HEK293 (cell line): ENCODE results near the gene CPNE2.

ENCODE experiments used
- AEBP2 ChIP-seq: fragments of 450-650 bp; formaldehyde crosslinking; IDR thresholded peaks from 2 replicates; pipeline ENCODE4 v1.5.1; 2016; ENCODE audit warnings: missing biosample characterization, missing genetic modification characterization, borderline replicate concordance
- GLIS1 ChIP-seq: fragments of 450-650 bp; formaldehyde crosslinking; IDR thresholded peaks from 2 replicates; pipeline ENCODE4 v1.5.1; 2016; ENCODE audit warnings: missing biosample characterization, missing genetic modification characterization
- HOXC10 ChIP-seq: sonication (generic); formaldehyde crosslinking; IDR thresholded peaks from 2 replicates; pipeline ENCODE4 v1.8.1; 2023; ENCODE audit warnings: mild to moderate bottlenecking, missing genetic modification reagents
- REPIN1 ChIP-seq: fragments of 450-650 bp; formaldehyde crosslinking; IDR thresholded peaks from 2 replicates; pipeline ENCODE4 v1.5.1; 2017; ENCODE audit warnings: missing biosample characterization, missing genetic modification characterization, low read depth
- SCRT2 ChIP-seq: fragments of 450-650 bp; formaldehyde crosslinking; IDR thresholded peaks from 2 replicates; pipeline ENCODE4 v1.5.1; 2016; ENCODE audit warnings: missing biosample characterization, missing genetic modification characterization
- SETDB1 ChIP-seq: IDR thresholded peaks from one replicate; pipeline ENCODE4 v1.6.1; 2017; ENCODE audit warnings: mild to moderate bottlenecking, low read length, moderate library complexity, mixed read lengths; ENCODE audit not compliant: insufficient read length
- ZBTB1 ChIP-seq: fragments of 450-650 bp; formaldehyde crosslinking; IDR thresholded peaks from 2 replicates; pipeline ENCODE4 v1.5.1; 2016; ENCODE audit warnings: missing biosample characterization, missing genetic modification characterization
- ZBTB11 ChIP-seq: fragments of 450-650 bp; formaldehyde crosslinking; conservative IDR thresholded peaks from 2 replicates; pipeline ENCODE4 v1.5.1; 2016; ENCODE audit warnings: low read depth, missing biosample characterization, missing genetic modification characterization
- ZBTB20 ChIP-seq: fragments of 450-650 bp; formaldehyde crosslinking; IDR thresholded peaks from 2 replicates; pipeline ENCODE4 v1.5.1; 2016; ENCODE audit warnings: missing biosample characterization, missing genetic modification characterization
- ZFHX2 ChIP-seq: fragments of 450-650 bp; formaldehyde crosslinking; conservative IDR thresholded peaks from 2 replicates; pipeline ENCODE4 v1.5.1; 2016; ENCODE audit warnings: missing biosample characterization, missing genetic modification characterization
- ZNF16 ChIP-seq: fragments of 450-650 bp; formaldehyde crosslinking; IDR thresholded peaks from 2 replicates; pipeline ENCODE4 v1.5.1; 2016; ENCODE audit warnings: low read depth, missing biosample characterization, missing genetic modification characterization
- ZNF175 ChIP-seq: fragments of 450-650 bp; formaldehyde crosslinking; IDR thresholded peaks from 2 replicates; pipeline ENCODE4 v1.5.1; 2016; ENCODE audit warnings: missing biosample characterization, missing genetic modification characterization
- ZNF221 ChIP-seq: fragments of 450-650 bp; formaldehyde crosslinking; IDR thresholded peaks from 2 replicates; pipeline ENCODE4 v1.5.1; 2017; ENCODE audit warnings: missing biosample characterization, missing genetic modification characterization, borderline replicate concordance
- ZNF239 ChIP-seq: fragments of 450-650 bp; formaldehyde crosslinking; IDR thresholded peaks from 2 replicates; pipeline ENCODE4 v1.5.1; 2016; ENCODE audit warnings: missing biosample characterization, missing genetic modification characterization
- ZNF292 ChIP-seq: fragments of 450-650 bp; formaldehyde crosslinking; IDR thresholded peaks from 2 replicates; pipeline ENCODE4 v1.5.1; 2016; ENCODE audit warnings: low read depth, missing biosample characterization, missing genetic modification characterization, borderline replicate concordance
- ZNF311 ChIP-seq: fragments of 450-650 bp; formaldehyde crosslinking; IDR thresholded peaks from 2 replicates; pipeline ENCODE4 v1.5.1; 2017; ENCODE audit warnings: missing biosample characterization, missing genetic modification characterization, borderline replicate concordance
- ZNF335 ChIP-seq: fragments of 450-650 bp; formaldehyde crosslinking; conservative IDR thresholded peaks from 2 replicates; pipeline ENCODE4 v1.5.1; 2016; ENCODE audit warnings: missing biosample characterization, missing genetic modification characterization
- ZNF362 ChIP-seq: fragments of 450-650 bp; formaldehyde crosslinking; IDR thresholded peaks from 2 replicates; pipeline ENCODE4 v1.5.1; 2016; ENCODE audit warnings: missing biosample characterization, missing genetic modification characterization
- ZNF398 ChIP-seq: fragments of 450-650 bp; formaldehyde crosslinking; IDR thresholded peaks from 2 replicates; pipeline ENCODE4 v1.5.1; 2017; ENCODE audit warnings: missing biosample characterization, missing genetic modification characterization
- ZNF501 ChIP-seq: fragments of 450-650 bp; formaldehyde crosslinking; IDR thresholded peaks from 2 replicates; pipeline ENCODE4 v1.5.1; 2016; ENCODE audit warnings: missing biosample characterization, missing genetic modification characterization
- ZNF544 ChIP-seq: fragments of 450-650 bp; formaldehyde crosslinking; IDR thresholded peaks from 2 replicates; pipeline ENCODE4 v1.5.0; 2017; ENCODE audit warnings: missing biosample characterization, missing genetic modification characterization
- ZNF549 ChIP-seq: fragments of 450-650 bp; IDR thresholded peaks from 2 replicates; pipeline ENCODE4 v1.5.1; 2018; ENCODE audit warnings: missing biosample characterization, missing genetic modification characterization, mild to moderate bottlenecking, inconsistent platforms, moderate library complexity
- ZNF600 ChIP-seq: fragments of 450-650 bp; formaldehyde crosslinking; IDR thresholded peaks from 2 replicates; pipeline ENCODE4 v1.5.1; 2016; ENCODE audit warnings: missing biosample characterization, missing genetic modification characterization
- ZNF629 ChIP-seq: fragments of 450-650 bp; formaldehyde crosslinking; IDR thresholded peaks from 2 replicates; pipeline ENCODE4 v1.5.1; 2017; ENCODE audit warnings: missing biosample characterization, missing genetic modification characterization
- ZNF707 ChIP-seq: fragments of 450-650 bp; formaldehyde crosslinking; IDR thresholded peaks from 2 replicates; pipeline ENCODE4 v1.5.1; 2016; ENCODE audit warnings: missing biosample characterization, missing genetic modification characterization
- ZNF76 ChIP-seq: fragments of 450-650 bp; formaldehyde crosslinking; IDR thresholded peaks from 2 replicates; pipeline ENCODE4; 2016; ENCODE audit warnings: low read depth, missing biosample characterization, missing genetic modification characterization, borderline replicate concordance
- ZNF776 ChIP-seq: fragments of 450-650 bp; formaldehyde crosslinking; IDR thresholded peaks from 2 replicates; pipeline ENCODE4 v1.5.0; 2017; ENCODE audit warnings: missing biosample characterization, missing genetic modification characterization, borderline replicate concordance
- ZNF785 ChIP-seq: fragments of 450-650 bp; formaldehyde crosslinking; IDR thresholded peaks from 2 replicates; pipeline ENCODE4 v1.5.1; 2016; ENCODE audit warnings: missing biosample characterization, missing genetic modification characterization
- ZNF792 ChIP-seq: fragments of 450-650 bp; formaldehyde crosslinking; IDR thresholded peaks from 2 replicates; pipeline ENCODE4 v1.5.1; 2016; ENCODE audit warnings: missing biosample characterization, missing genetic modification characterization
- ZXDB ChIP-seq: fragments of 450-650 bp; formaldehyde crosslinking; IDR thresholded peaks from 2 replicates; pipeline ENCODE4 v1.5.1; 2016; ENCODE audit warnings: missing biosample characterization, missing genetic modification characterization
- TF ChIP-seq, protein P1 (sequence below): fragments of 450-650 bp; IDR thresholded peaks from 2 replicates; pipeline ENCODE4 v1.5.1; 2018; ENCODE audit warnings: missing biosample characterization, mild to moderate bottlenecking, missing genetic modification characterization

The CPNE2 gene

DNA sequence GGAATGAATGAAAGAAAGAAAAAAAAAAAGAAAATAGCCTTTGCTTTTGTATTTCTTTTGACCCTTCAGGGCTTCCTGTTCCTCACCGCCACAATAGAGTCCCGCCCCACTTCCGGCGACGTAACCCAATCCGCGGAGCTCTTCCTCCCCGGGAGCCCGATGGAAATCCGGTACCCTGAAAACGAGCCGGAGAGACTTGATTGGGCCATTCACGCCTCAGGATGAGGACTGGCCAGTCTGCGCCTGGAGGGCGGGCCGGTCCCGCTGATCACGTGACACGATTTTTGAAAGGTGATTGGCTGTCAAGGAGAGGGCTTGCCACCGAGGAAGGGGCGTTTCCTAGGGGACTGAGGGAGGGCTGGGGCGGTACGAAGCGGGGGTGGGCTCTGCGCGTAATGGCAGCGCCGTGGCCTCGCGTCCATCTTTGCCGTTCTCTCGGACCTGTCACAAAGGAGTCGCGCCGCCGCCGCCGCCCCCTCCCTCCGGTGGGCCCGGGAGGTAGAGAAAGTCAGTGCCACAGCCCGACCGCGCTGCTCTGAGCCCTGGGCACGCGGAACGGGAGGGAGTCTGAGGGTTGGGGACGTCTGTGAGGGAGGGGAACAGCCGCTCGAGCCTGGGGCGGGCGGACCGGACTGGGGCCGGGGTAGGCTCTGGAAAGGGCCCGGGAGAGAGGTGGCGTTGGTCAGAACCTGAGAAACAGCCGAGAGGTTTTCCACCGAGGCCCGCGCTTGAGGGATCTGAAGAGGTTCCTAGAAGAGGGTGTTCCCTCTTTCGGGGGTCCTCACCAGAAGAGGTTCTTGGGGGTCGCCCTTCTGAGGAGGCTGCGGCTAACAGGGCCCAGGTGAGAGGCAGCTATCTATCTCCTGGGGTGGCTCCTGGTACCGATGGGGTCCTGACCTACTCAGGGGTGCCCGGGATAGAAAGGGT, 93.8 kb downstream of the CPNE2 start, which contains the start of the genes PSME3IP1 and RSPRY1 (continued):
- TF ChIP-seq, protein P1, sequence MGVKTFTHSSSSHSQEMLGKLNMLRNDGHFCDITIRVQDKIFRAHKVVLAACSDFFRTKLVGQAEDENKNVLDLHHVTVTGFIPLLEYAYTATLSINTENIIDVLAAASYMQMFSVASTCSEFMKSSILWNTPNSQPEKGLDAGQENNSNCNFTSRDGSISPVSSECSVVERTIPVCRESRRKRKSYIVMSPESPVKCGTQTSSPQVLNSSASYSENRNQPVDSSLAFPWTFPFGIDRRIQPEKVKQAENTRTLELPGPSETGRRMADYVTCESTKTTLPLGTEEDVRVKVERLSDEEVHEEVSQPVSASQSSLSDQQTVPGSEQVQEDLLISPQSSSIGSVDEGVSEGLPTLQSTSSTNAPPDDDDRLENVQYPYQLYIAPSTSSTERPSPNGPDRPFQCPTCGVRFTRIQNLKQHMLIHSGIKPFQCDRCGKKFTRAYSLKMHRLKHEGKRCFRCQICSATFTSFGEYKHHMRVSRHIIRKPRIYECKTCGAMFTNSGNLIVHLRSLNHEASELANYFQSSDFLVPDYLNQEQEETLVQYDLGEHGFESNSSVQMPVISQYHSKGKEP (tag by site-specific recombination): no peak
- TF ChIP-seq ZNF221: no peak
- TF ChIP-seq SETDB1: no peak
- 0 out of 2 replicates have a peak, but pooled peaks have one; percentile 13 for TF ChIP-seq ZXDB (tag by site-specific recombination)
- no peak for TF ChIP-seq ZBTB1 (tag by site-specific recombination)
- TF ChIP-seq HOXC10 (CRISPR knock-in tag): no peak
- peak; percentile 76; the same call in 1 of the 2 replicates for TF ChIP-seq ZNF600 (tag by site-specific recombination)
- no peak for TF ChIP-seq AEBP2 (tag by site-specific recombination)
- TF ChIP-seq ZNF292 (tag by site-specific recombination): no peak
- TF ChIP-seq ZBTB20 (tag by site-specific recombination): peak; percentile 95
- TF ChIP-seq ZNF239 (tag by site-specific recombination): no peak
- peak; percentile 86 for TF ChIP-seq ZNF398 (tag by site-specific recombination)
- no peak for TF ChIP-seq ZNF175 (tag by site-specific recombination)
- TF ChIP-seq ZNF501: 0 out of 2 replicates have a peak, but pooled peaks have one; percentile 33
- peak; percentile 87 for TF ChIP-seq ZNF335
- no peak for TF ChIP-seq REPIN1 (tag by site-specific recombination)
- TF ChIP-seq ZNF16 (tag by site-specific recombination): no peak
- peak; percentile 75 for TF ChIP-seq ZFHX2 (tag by site-specific recombination)
- TF ChIP-seq ZNF362 (tag by site-specific recombination): no peak
- TF ChIP-seq ZNF707 (tag by site-specific recombination): no peak
- TF ChIP-seq ZBTB11: peak; percentile 46; the same call in 1 of the 2 replicates
- TF ChIP-seq ZNF76 (tag by site-specific recombination): no peak
- TF ChIP-seq ZNF785 (tag by site-specific recombination): no peak
- TF ChIP-seq ZNF792 (tag by site-specific recombination): no peak
- no peak for TF ChIP-seq SCRT2 (tag by site-specific recombination)
- TF ChIP-seq ZNF629: peak; percentile 60
- no peak for TF ChIP-seq ZNF311
- TF ChIP-seq ZNF544: no peak
- peak; percentile 39; the same call in 1 of the 2 replicates for TF ChIP-seq GLIS1
- no peak for TF ChIP-seq ZNF549 (tag by site-specific recombination)
- TF ChIP-seq ZNF776: no peak
